ENCODE results near the gene COX6A1.
"Not testable (repeated sequence)": the region's sequence is repeated elsewhere in the genome, so short reads cannot be mapped to it uniquely, and the experiment has no call there.

The COX6A1 gene

GRCh38 chr12:120428597-120429229 is 9.2 kb upstream of the COX6A1 start:
- no peak for DNase-seq (ENCODE audit: low read depth)

DNA sequence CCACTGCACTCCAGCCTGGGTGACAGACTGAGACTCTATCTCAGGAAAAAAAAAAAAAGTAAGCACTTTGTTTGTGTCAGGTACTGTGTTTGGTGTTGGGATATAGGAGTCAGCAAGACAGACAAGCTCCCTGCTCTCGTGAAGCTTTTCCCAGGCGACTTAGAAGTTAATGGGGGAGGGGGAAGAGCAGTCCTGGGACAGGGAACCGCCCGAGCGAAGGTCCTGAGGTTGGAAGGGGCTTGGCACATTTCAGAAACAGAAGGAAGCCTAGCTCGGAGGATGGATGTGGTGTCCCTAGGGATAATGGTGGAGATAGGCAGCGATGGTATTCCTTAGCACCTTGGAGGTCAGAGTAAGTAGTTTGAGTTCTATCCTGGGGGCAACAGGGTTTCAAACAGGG is 8.5 kb upstream of the COX6A1 start:
- DNase-seq (ENCODE audit: low read depth) = no peak

DNA sequence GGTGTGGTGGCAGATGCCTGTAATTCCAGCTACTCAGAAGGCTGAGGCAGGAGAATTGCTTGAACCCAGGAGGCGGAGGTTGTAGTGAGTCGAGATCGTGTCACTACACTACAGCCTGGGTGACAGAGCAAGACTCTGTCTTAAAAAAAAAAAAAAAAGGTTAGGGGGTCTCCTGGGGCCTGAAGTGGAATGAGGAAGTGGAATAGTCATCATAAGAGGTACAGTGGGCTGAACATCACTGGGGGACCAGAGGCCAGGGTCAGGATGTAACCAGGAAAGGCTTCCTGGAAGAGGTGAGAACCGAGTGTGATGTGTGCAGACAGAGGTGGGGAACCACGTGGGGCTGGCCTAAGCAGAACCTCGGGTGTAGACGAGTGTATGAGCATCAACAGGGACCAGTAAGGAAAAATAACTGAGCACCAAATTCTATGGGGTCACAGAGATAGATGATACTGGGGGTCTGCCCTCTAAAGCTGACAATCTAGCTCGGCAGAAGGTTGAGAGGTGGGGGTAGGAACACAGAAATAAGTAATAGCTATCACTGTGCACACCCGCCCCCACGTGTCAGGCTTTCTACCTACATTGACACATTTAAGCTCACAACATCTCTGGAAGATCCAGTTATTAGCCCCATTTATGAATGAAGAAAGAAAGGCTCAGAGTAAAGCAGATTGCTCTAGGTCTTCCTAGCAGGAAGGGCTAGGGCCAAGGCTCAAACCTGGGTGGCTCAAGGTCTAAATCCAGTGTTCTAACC is 5.0 kb upstream of the COX6A1 start:
- no peak for DNase-seq (ENCODE audit: low read depth)

DNA sequence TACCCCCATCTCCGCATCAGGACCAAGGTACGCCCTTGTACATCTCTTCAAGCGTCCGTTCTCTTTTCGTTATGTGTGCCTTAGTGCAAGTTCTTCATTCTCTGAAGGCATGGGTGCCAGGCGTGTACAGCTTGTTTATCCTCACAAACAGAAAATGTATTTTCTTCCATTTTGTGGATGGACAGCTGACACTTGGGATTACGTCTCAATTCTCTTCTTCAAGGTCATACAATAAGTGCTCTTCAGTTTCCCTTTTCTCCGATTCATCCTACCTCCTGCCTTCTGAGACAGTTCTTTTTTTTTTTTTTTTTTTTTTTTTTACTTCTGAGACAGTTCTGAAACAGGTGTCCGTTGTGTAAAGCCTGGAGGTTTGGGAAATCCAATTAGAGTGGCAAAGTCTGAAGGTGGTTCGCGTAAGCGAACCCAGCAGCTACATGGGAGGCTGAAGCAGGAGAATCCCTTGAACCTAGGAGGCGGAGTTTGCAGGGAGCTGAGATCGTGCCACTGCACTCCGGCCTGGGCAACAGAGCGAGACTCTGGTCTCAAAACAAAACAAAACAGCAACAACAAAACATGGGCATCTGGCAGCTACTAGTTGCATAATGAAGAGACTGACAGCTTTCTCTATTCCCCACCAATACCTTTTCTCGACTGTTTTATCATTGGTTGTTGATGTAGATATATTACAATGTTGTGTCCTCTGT is 734 bp downstream of the COX6A1 start:
- no peak for DNase-seq (ENCODE audit: low read depth)

DNA sequence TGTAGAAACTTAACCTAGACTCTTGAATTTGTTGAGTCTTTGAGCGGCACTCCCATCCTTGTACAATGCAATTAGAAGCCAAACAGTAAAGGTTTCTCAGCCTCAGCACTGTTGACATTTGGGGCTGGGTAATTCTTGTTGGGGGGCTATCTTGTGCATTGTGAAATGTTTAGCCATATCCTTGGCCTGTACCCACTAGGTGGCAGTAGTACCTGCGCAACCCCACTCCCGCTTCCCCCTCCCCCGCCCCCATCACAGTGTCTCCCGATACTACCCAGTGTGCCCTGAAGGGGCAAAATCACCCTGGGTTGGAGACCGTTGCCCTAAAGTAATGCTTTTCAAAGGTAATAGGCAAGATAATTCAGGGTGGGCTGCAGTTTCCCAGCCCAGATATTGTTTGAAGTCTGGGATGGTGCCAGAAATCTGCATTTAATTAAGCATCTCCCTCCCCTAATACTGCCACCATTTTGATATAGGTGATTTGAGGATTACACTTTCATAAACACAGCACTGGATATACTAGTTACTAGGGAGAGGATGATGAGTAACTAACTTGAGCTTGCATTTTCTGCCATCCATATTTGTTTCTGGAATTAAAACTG is 1.8 kb downstream of the COX6A1 start:
- peak; percentile 53 for DNase-seq (ENCODE audit: low read depth)

- no peak for DNase-seq (ENCODE audit: low read depth)
These were observed 6.8 kb downstream of the COX6A1 start for GRCh38 chr12:120444676-120445075.

DNA sequence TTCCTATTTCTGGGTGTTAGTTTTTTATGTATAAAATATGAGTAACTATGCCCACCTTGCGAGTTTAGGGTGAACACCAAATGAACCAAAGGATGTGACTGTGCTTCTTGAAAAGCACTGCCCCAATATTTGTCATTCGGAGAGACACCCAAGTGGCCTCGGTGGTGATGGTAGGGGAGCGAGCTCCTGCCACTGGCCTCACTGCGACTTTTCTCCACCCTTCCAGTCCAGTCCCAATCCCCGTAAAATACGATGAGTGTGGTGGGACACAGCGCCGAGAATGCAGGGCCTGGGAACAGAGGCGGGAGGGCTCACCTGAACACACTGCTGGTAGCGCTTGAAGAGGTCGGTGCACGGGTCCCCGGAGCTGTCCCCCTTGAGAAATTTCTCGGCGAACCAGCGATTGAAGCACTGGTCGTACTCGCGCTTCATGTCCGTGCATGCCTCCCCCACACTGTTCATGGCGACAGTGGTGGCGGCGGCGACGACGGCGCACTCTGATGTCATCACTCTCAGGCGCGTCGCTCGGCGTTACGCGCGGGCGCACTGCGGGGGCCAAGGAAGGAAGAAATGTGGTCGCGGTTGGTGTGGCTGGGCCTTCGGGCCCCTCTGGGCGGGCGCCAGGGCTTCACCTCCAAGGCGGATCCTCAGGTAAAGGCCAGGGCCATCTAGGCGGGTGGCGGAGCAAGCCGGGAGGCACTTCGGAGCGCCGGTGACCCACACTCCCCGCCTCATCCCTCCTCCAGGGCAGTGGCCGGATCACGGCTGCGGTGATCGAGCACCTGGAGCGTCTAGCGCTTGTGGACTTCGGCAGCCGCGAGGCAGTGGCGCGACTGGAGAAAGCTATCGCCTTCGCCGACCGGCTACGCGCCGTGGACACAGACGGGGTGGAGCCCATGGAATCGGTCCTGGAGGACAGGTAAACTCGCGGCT is 8.3 kb downstream of the COX6A1 start, which contains the start of the genes GATC and TRIAP1:
Gene GATC (plus strand): TSS at position 534 of the 933 bp plus-strand sequence. CDS start 37 bp downstream, at position 571.
Gene TRIAP1 (minus strand): TSS at position 474 of the 933 bp plus-strand sequence. CDS start 12 bp downstream, at position 462.
- DNase-seq (ENCODE audit: low read depth) = peak; percentile 84

DNA sequence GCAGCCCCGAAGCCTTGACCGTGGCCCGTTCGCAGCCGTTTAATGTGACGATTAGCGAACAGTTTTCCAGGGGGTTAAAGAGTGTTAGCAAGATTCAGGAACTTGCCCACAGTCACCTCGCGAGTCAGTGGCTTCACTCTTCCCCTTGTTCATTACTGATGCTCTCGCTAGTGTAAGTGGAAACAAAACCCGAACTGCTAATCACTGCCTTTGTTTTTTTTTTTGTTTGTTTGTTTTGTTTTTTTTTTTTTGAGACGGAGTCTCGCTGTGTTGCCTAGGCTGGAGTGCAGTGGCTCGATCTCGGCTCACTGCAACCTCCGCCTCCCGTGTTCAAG is 8.9 kb downstream of the COX6A1 start:
- DNase-seq (ENCODE audit: low read depth) = not testable (repeated sequence)

- DNase-seq (ENCODE audit: low read depth) = no peak
These were observed 10.1 kb downstream of the COX6A1 start for GRCh38 chr12:120447992-120448391.

DNA sequence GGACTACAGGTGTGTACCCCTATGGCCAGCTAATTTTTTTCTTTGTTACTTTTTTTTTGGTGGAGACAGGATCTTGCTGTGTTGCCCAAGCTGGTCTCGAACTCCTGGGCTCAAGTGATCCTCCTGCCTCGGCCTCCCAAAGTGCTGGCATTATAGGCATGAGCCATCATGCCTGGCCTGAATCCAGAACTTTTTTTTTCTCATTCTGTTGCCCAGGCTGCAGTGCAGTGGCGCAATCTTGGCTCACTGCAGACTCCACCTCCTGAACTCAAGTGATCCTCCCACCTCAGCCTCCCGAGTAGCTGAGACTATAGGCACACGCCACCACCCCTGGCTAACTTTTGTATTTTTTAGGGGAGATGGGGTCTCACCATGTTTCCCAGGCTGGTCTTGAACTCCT is 14.6 kb downstream of the COX6A1 start:
- DNase-seq (ENCODE audit: low read depth) = not testable (repeated sequence)

DNA sequence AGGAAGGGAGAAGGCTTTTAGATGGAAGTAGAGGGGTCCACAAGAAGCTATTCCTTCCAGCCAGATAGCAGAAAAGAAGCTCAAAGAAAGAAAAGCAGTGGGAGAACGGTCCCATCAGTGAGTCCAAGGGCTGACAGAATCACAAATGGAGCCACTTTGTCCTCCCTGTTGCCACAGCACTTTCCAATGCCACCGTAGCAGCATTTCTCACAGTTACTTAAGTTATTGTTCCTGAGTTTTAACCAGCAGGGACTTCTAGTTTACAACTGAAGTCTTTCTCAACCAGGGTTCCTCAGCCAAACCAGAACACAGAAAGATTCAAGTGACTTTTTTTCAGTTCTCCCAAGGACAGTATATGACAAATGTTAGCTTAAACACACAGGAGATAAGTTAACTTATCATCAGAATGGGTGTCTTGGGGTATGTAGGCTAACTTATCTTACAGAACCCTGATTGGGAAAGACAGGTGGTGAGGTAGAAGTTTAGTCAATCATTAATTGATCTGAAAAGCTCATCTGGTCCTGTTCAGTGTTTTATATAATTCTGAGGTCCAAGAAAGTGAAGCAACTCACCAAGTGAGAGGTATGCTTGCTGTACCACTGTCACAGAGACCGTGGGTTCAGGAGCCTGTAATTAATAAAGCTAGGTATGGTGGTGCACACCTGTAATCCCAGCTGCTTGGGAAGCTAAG is 15.3 kb downstream of the COX6A1 start:
- DNase-seq (ENCODE audit: low read depth) = no peak

GRCh38 chr12:120453977-120454376 is 16.1 kb downstream of the COX6A1 start:
- DNase-seq (ENCODE audit: low read depth) = no peak

DNA sequence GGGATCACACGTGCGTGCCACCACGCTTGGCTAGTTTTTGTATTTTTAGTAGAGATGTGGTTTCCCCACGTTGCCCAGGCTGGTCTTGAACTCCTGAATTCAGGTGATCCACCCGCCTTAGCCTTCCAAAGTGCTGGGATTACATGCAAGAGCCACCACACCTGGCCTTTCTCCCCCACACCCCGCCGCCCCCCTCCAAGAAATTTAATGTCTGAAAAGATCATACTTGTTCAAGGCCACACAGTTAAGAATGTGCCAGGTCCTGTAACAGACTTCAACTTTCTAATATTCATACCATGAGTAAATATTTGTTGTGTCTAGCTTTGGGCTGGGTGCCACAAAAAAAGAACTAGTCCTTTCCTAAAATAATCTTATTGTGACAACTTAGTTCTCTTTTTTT is 17.4 kb downstream of the COX6A1 start:
- DNase-seq (ENCODE audit: low read depth) = no peak

- no peak for DNase-seq (ENCODE audit: low read depth)
These were observed 19.2 kb downstream of the COX6A1 start for GRCh38 chr12:120457133-120457532.

- DNase-seq (ENCODE audit: low read depth) = no peak
These were observed 22.2 kb downstream of the COX6A1 start for GRCh38 chr12:120460157-120460556.

DNA sequence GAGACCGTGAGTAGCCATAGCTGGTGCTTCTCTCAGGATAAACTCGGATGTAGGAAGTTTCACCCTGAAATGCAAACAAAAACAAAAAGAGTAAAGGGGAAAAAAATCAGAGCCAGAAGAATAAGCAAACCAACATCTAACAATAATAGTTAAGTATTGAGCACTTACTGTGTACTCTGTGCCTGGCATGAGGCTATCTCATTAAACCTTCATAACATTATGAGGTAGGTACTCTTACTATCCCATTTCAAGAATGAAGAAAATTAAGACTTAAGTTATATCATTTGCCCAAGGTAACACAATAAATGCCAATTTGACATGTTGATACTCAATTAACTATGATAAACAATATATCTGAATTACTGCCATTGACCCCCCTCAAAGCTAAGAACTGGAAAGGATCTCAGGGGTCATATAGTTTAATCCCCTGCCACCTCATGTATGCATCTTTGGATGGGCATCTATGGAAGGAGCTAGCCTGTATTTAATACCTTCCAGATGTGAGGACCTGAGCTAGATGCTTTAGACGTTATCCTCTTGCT is 24.3 kb downstream of the COX6A1 start:
- no peak for DNase-seq (ENCODE audit: low read depth)

- DNase-seq (ENCODE audit: low read depth) = no peak
These were observed 25.8 kb downstream of the COX6A1 start for GRCh38 chr12:120463712-120464111.

DNA sequence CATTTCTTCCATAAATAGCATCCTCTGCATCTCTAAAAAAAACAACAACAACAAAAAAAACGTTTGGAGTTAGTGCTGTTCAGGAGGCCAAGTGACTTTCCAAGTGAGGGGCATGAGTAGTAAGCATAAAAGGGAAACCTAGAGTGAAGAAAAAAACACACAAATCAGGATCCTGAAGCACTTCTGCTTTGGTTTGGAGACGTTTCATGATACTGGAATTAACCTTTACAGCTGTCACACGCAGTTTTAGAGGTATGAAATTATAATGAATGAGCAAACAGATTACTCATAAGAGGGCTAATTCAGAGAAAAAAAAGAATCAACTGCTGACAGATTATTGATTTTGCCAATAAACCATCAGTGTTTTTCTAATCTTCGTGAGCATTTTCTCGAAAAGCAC is 27.8 kb downstream of the COX6A1 start:
- no peak for DNase-seq (ENCODE audit: low read depth)

DNA sequence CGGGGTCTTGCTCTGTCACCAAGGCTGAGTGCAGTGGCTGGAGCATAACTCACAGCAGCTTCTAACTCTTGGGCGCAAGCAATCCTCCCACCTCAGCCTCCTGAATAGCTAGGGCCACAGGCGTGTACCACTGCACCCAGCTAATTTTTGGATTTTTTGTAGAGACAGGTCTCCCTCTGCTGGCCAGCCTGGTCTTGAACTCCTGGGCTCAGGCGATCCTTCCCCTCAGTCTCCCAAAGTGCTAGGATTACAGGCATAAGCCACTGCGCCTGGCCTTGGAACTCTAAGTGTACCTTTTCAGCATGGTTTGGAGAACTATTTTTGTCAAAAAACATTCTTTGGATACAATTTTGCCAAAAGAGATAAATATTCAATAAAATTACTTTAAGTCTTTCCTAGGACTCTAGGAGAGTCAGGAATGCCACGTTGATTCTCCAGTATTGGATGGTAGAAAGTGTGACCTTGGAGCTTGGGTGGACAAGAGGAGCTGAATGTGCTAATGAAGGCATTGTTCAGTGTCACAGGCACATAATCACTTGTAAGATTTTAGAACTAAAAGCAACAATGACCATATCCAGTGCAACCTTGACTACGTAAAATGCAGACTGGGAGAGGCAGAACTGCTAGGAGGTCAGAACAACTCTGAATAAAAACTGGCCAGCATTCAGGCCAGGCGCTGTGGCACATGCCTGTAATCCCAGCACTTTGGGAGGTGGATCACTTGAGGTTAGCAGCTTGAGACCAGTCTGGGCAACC is 28.8 kb downstream of the COX6A1 start:
- no peak for DNase-seq (ENCODE audit: low read depth)

GRCh38 chr12:120467439-120467838 is 29.5 kb downstream of the COX6A1 start:
- no peak for DNase-seq (ENCODE audit: low read depth)
